ENCODE measurements around the gene ACOX1.

DNA sequence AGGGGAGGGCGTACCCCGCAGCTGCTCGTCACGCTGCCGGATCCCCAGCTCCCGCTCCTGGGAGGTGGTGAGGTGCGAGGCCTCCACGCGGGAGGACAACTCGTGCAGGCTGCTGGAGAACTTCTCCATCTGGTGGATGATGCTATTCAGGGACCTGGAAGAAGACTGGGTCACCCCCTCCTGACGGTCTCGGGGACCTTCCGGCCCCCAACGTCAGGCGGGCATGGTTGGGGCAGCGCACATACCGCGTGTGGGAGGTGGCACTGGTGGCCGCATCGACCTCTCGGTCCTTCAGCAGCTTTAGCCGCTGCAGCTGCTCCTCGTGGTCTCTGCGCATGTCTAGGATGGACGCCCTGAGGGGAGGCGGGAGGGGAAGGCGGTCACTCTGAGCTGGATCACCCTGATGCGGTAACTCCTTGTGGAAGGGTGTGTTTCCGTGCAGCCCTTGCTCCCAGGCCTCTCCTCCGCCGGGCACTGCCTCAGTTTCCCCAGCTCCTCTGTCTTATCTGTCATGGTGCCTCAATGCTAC, 61.0 kb downstream of the ACOX1 start:
- TF ChIP-seq, protein P1, sequence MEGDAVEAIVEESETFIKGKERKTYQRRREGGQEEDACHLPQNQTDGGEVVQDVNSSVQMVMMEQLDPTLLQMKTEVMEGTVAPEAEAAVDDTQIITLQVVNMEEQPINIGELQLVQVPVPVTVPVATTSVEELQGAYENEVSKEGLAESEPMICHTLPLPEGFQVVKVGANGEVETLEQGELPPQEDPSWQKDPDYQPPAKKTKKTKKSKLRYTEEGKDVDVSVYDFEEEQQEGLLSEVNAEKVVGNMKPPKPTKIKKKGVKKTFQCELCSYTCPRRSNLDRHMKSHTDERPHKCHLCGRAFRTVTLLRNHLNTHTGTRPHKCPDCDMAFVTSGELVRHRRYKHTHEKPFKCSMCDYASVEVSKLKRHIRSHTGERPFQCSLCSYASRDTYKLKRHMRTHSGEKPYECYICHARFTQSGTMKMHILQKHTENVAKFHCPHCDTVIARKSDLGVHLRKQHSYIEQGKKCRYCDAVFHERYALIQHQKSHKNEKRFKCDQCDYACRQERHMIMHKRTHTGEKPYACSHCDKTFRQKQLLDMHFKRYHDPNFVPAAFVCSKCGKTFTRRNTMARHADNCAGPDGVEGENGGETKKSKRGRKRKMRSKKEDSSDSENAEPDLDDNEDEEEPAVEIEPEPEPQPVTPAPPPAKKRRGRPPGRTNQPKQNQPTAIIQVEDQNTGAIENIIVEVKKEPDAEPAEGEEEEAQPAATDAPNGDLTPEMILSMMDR (IDR thresholded peaks at IDR 0.05): no peak
- no peak for TF ChIP-seq POLR2A (IDR thresholded peaks at IDR 0.05)
- no peak for TF ChIP-seq POLR2AphosphoS5 (IDR thresholded peaks at IDR 0.05)

Data from transverse colon (tissue), 4 donors.